ENCODE data around the gene RFX3.

GRCh38 chr9:3186751-3187150, 339.1 kb downstream of the RFX3 start:
- no peak for TF ChIP-seq POLR2A (IDR thresholded peaks at IDR 0.05)
- TF ChIP-seq, protein P1, sequence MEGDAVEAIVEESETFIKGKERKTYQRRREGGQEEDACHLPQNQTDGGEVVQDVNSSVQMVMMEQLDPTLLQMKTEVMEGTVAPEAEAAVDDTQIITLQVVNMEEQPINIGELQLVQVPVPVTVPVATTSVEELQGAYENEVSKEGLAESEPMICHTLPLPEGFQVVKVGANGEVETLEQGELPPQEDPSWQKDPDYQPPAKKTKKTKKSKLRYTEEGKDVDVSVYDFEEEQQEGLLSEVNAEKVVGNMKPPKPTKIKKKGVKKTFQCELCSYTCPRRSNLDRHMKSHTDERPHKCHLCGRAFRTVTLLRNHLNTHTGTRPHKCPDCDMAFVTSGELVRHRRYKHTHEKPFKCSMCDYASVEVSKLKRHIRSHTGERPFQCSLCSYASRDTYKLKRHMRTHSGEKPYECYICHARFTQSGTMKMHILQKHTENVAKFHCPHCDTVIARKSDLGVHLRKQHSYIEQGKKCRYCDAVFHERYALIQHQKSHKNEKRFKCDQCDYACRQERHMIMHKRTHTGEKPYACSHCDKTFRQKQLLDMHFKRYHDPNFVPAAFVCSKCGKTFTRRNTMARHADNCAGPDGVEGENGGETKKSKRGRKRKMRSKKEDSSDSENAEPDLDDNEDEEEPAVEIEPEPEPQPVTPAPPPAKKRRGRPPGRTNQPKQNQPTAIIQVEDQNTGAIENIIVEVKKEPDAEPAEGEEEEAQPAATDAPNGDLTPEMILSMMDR (IDR thresholded peaks at IDR 0.05), result no peak

All from lower leg skin (tissue), 3 donors.